Activated naive CD4-positive, alpha-beta T cell treated with anti-CD3 and anti-CD28 coated beads, Interleukin-2, amount 10 ng/mL, durations not matched to agents 7 days and 5 days (primary cell): ENCODE results near the gene RNLS.

Experiments used
- CTCF ChIA-PET: fragments of 350-600 bp; sonication (Branson Sonifier 250); formaldehyde crosslinking; loops from one replicate; lab custom pipeline; 2021; ENCODE audit warnings: antibody characterized with exemption; lab: Charles Lee
- DNase-seq: peaks from one replicate; pipeline ENCODE4 v3.0.0-alpha.2; 2020
- H3K27ac Mint-ChIP-seq: one replicate; pipeline ENCODE4 v1.8.0; 2021; ENCODE audit warnings: mild to moderate bottlenecking, moderate library complexity, mixed read lengths
- H3K27me3 Mint-ChIP-seq: one replicate; pipeline ENCODE4 v1.8.0; 2021; ENCODE audit warnings: mild to moderate bottlenecking, mixed read lengths
- H3K36me3 Mint-ChIP-seq: one replicate; pipeline ENCODE4 v1.8.0; 2021; ENCODE audit warnings: mixed read lengths
- H3K4me1 Mint-ChIP-seq: one replicate; pipeline ENCODE4 v1.8.0; 2021; ENCODE audit warnings: mixed read lengths
- H3K4me3 Mint-ChIP-seq: one replicate; pipeline ENCODE4 v1.8.0; 2021; ENCODE audit warnings: mild to moderate bottlenecking, moderate library complexity, mixed read lengths
- H3K9me3 Mint-ChIP-seq: one replicate; pipeline ENCODE4 v1.8.0; 2021; ENCODE audit warnings: mixed read lengths

RNLS gene

GRCh38 chr10:88244781-88245625, 338.1 kb downstream of the RNLS start:
- Mint-ChIP-seq H3K36me3 (peaks cover 5% of the 10 kb centered on the region), H3K9me3 (peaks cover 2% of the 10 kb centered on the region), H3K4me1 (peaks cover 9% of the 10 kb centered on the region), H3K4me3 (no peak overlapping the region), H3K27ac (no peak overlapping the region), H3K27me3 (peaks cover 11% of the 10 kb centered on the region)
- CTCF ChIA-PET: interaction anchor here (1.3 kb wide), 1 partner anchor 81 kb away, joined by 6 read pairs; no protein-coding TSS in a partner anchor
- DNase-seq: no peak

- Mint-ChIP-seq H3K36me3 (peaks cover 5% of the 10 kb centered on the region), H3K4me1 (peaks cover 9% of the 10 kb centered on the region), H3K27me3 (peaks cover 11% of the 10 kb centered on the region), H3K4me3 (no peak overlapping the region), H3K27ac (no peak overlapping the region), H3K9me3 (peaks cover 2% of the 10 kb centered on the region)
- CTCF ChIA-PET: no interaction called here
- DNase-seq: no peak
Measured at GRCh38 chr10:88243836-88244730, 339.0 kb downstream of the RNLS start.

- peaks cover 2% of the 10 kb centered on the region for H3K9me3 Mint-ChIP-seq
- CTCF ChIA-PET: no interaction called here
Measured at GRCh38 chr10:88243202-88243744, 339.8 kb downstream of the RNLS start.

GRCh38 chr10:88241501-88241900, 341.6 kb downstream of the RNLS start:
- Mint-ChIP-seq H3K9me3 (no peaks in the 10 kb centered on the region), H3K4me1 (peaks cover 10% of the 10 kb centered on the region), H3K4me3 (no peak overlapping the region), H3K36me3 (peaks cover under 1% of the 10 kb centered on the region), H3K27ac (no peak overlapping the region), H3K27me3 (peaks cover 13% of the 10 kb centered on the region)
- CTCF ChIA-PET: no interaction called here
- DNase-seq: no peak

More at GRCh38 chr10:88243202-88243744, 339.8 kb downstream of the RNLS start:
- Mint-ChIP-seq H3K27me3 (peaks cover 14% of the 10 kb centered on the region), H3K4me1 (peaks cover 9% of the 10 kb centered on the region), H3K4me3 (no peak overlapping the region), H3K27ac (no peak overlapping the region), H3K36me3 (peaks cover 5% of the 10 kb centered on the region)
- DNase-seq: no peak

- CTCF ChIA-PET: no interaction called here
- Mint-ChIP-seq H3K36me3 (no peaks in the 10 kb centered on the region), H3K4me3 (no peak overlapping the region), H3K9me3 (no peaks in the 10 kb centered on the region), H3K27me3 (peaks cover 13% of the 10 kb centered on the region), H3K27ac (no peak overlapping the region), H3K4me1 (peaks cover 8% of the 10 kb centered on the region)
- no peak for DNase-seq
Measured at GRCh38 chr10:88239212-88239611, 343.9 kb downstream of the RNLS start.

GRCh38 chr10:88238615-88238914, 344.6 kb downstream of the RNLS start:
- Mint-ChIP-seq H3K36me3 (no peaks in the 10 kb centered on the region), H3K27ac (no peak overlapping the region), H3K27me3 (peaks cover 6% of the 10 kb centered on the region)

GRCh38 chr10:88237896-88238614, 345.1 kb downstream of the RNLS start:
- DNase-seq: no peak
- H3K4me1 Mint-ChIP-seq: peaks cover 8% of the 10 kb centered on the region

More at GRCh38 chr10:88238615-88238914, 344.6 kb downstream of the RNLS start:
- Mint-ChIP-seq H3K9me3 (no peaks in the 10 kb centered on the region), H3K4me3 (no peak overlapping the region), H3K4me1 (peaks cover 8% of the 10 kb centered on the region)
- DNase-seq: no peak
- CTCF ChIA-PET: no interaction called here

GRCh38 chr10:88236121-88236743, 346.9 kb downstream of the RNLS start:
- Mint-ChIP-seq H3K4me3 (no peak overlapping the region), H3K4me1 (peaks cover 8% of the 10 kb centered on the region), H3K36me3 (no peaks in the 10 kb centered on the region), H3K27ac (no peak overlapping the region), H3K27me3 (peaks cover 9% of the 10 kb centered on the region), H3K9me3 (no peaks in the 10 kb centered on the region)
- no peak for DNase-seq
- CTCF ChIA-PET: interaction anchor here (1.1 kb wide), 1 partner anchor 391 kb away, joined by 3 read pairs; no protein-coding TSS in a partner anchor

More at GRCh38 chr10:88237896-88238614, 345.1 kb downstream of the RNLS start:
- no peak overlapping the region for H3K4me3 Mint-ChIP-seq
- no peaks in the 10 kb centered on the region for H3K9me3 Mint-ChIP-seq
- H3K27ac Mint-ChIP-seq: no peak overlapping the region
- no peaks in the 10 kb centered on the region for H3K36me3 Mint-ChIP-seq
- CTCF ChIA-PET: no interaction called here
- H3K27me3 Mint-ChIP-seq: peaks cover 6% of the 10 kb centered on the region

- peaks cover 9% of the 10 kb centered on the region for H3K27me3 Mint-ChIP-seq
- DNase-seq: no peak
- peaks cover 8% of the 10 kb centered on the region for H3K4me1 Mint-ChIP-seq
- H3K9me3 Mint-ChIP-seq: peaks cover 4% of the 10 kb centered on the region
- no peak overlapping the region for H3K4me3 Mint-ChIP-seq
- CTCF ChIA-PET: interaction anchor here (1.0 kb wide), 1 partner anchor 9 kb away, joined by 3 read pairs; no protein-coding TSS in a partner anchor
- no peaks in the 10 kb centered on the region for H3K36me3 Mint-ChIP-seq
- no peak overlapping the region for H3K27ac Mint-ChIP-seq
Measured at GRCh38 chr10:88234297-88234696, 348.8 kb downstream of the RNLS start.

GRCh38 chr10:88233870-88234269, 349.2 kb downstream of the RNLS start:
- no peak overlapping the region for H3K27ac Mint-ChIP-seq
- CTCF ChIA-PET: no interaction called here
- no peak for DNase-seq
- no peaks in the 10 kb centered on the region for H3K36me3 Mint-ChIP-seq
- peaks cover 11% of the 10 kb centered on the region for H3K27me3 Mint-ChIP-seq
- H3K4me3 Mint-ChIP-seq: no peak overlapping the region
- H3K9me3 Mint-ChIP-seq: peaks cover 4% of the 10 kb centered on the region
- H3K4me1 Mint-ChIP-seq: peaks cover 8% of the 10 kb centered on the region

- DNase-seq: no peak
- Mint-ChIP-seq H3K36me3 (no peaks in the 10 kb centered on the region), H3K27me3 (peaks cover 8% of the 10 kb centered on the region), H3K27ac (no peak overlapping the region), H3K4me3 (no peak overlapping the region), H3K4me1 (peaks cover 8% of the 10 kb centered on the region), H3K9me3 (peaks cover 4% of the 10 kb centered on the region)
- CTCF ChIA-PET: no interaction called here
Measured at GRCh38 chr10:88232983-88233543, 350.1 kb downstream of the RNLS start.

GRCh38 chr10:88232029-88232895, 350.9 kb downstream of the RNLS start:
- peaks cover 8% of the 10 kb centered on the region for H3K4me1 Mint-ChIP-seq
- no peak for DNase-seq
- peaks cover 4% of the 10 kb centered on the region for H3K9me3 Mint-ChIP-seq
- H3K27ac Mint-ChIP-seq: no peak overlapping the region
- CTCF ChIA-PET: no interaction called here
- H3K27me3 Mint-ChIP-seq: peaks cover 10% of the 10 kb centered on the region
- no peaks in the 10 kb centered on the region for H3K36me3 Mint-ChIP-seq
- H3K4me3 Mint-ChIP-seq: no peak overlapping the region
